C4-2B (cell line): ENCODE measurements around the gene PTPRN2.

Experiments
- ZFX ChIP-seq: fragments of 450-650 bp; IDR thresholded peaks from 2 replicates; pipeline ENCODE4 v1.6.1; 2017
- TF ChIP-seq, protein P1 (sequence below): fragments of 450-650 bp; conservative IDR thresholded peaks from 2 replicates; pipeline ENCODE4 v1.5.1; 2017; ENCODE audit warnings: mild to moderate bottlenecking

DNA sequence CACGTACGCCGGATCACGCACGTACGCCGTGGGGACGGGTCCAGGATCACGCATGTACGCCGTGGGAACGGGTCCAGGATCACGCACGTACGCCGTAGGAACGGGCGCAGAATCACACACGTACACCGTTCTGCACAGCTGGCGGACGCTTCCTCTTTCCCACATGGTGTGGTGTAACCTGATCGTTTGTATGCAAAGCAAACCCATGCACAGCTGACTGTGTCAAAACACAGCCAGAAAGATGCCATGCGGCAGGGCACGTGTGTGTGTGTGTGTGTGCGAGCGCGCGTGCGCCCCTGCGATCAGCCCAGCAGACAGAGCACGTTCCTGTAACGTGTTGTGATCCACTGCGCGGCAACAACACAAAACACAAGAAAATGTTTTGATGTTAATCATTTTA is 677.2 kb downstream of the PTPRN2 start:
- TF ChIP-seq, protein P1, sequence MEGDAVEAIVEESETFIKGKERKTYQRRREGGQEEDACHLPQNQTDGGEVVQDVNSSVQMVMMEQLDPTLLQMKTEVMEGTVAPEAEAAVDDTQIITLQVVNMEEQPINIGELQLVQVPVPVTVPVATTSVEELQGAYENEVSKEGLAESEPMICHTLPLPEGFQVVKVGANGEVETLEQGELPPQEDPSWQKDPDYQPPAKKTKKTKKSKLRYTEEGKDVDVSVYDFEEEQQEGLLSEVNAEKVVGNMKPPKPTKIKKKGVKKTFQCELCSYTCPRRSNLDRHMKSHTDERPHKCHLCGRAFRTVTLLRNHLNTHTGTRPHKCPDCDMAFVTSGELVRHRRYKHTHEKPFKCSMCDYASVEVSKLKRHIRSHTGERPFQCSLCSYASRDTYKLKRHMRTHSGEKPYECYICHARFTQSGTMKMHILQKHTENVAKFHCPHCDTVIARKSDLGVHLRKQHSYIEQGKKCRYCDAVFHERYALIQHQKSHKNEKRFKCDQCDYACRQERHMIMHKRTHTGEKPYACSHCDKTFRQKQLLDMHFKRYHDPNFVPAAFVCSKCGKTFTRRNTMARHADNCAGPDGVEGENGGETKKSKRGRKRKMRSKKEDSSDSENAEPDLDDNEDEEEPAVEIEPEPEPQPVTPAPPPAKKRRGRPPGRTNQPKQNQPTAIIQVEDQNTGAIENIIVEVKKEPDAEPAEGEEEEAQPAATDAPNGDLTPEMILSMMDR, result no peak
- TF ChIP-seq ZFX, result no peak
